Lower lobe of right lung (tissue), 2 donors: Measurements from ENCODE around the gene SAMD4B. TPM values are rescaled to one million over a fixed set of nuclear protein-coding genes. Genes with fewer than 3 reads are reported as not detected.
"Not testable (repeated sequence)": the region's sequence is repeated elsewhere in the genome, so short reads cannot be mapped to it uniquely, and the experiment has no call there.

Experiments used
- ATAC-seq, 2 donors: fragments of 200-7000 bp; cut with Tn5 transposase; one replicate each; pipeline ENCODE4 v1.9.1; 2020 to 2022; ENCODE audit warnings: mild to moderate bottlenecking in 2 of 2, moderate library complexity in 2 of 2
- DNase-seq: peaks from one replicate; pipeline ENCODE4 v3.0.0-alpha.2; 2020
- H3K27ac ChIP-seq: fragments of 200-600 bp; one replicate; pipeline ENCODE4 v1.8.0; 2022
- H3K27me3 ChIP-seq: fragments of 200-600 bp; one replicate; pipeline ENCODE4 v1.8.0; 2022; ENCODE audit warnings: low read depth
- H3K36me3 ChIP-seq: fragments of 200-600 bp; one replicate; pipeline ENCODE4 v1.8.0; 2022; ENCODE audit warnings: mild to moderate bottlenecking
- H3K4me1 ChIP-seq: fragments of 200-600 bp; one replicate; pipeline ENCODE4 v1.8.0; 2022
- H3K4me3 ChIP-seq: fragments of 200-600 bp; one replicate; pipeline ENCODE4 v1.8.0; 2022; ENCODE audit warnings: mild to moderate bottlenecking
- H3K9me3 ChIP-seq: fragments of 200-600 bp; one replicate; pipeline ENCODE4 v1.8.0; 2022
- CTCF ChIP-seq: fragments of 200-600 bp; IDR thresholded peaks from one replicate; pipeline ENCODE4 v1.8.0; 2022; ENCODE audit warnings: antibody characterized with exemption, mild to moderate bottlenecking
- intact Hi-C: fragments of 100-400 bp; cut with DNase I; formaldehyde crosslinking; loops from one replicate; pipeline ENCODE4 v1.11.0; 2022
- total RNA-seq: library from RNA; stranded (reverse); fragmentation: NEBNext Ultra II Directional; extraction: Animal tissue kit (Norgen Biotek cat#: 25700); gene quantifications from one replicate; pipeline ENCODE4 v1.2.1, GENCODE V29; 2021
- donor health status: DM: no; HTN: yes; CAD: no; lungs with severe emphysema.

The SAMD4B gene
- total RNA-seq, 1 donor from 2014 or later, result 74.4 TPM

GRCh38 chr19:39307822-39308530 lies 34.2 kb upstream of the SAMD4B start:
- intact Hi-C loops, result no loop called here
- DNase-seq (no peak), ATAC-seq (peak; percentile 40 to 41)
- TF ChIP-seq CTCF, result no peak
- Histone ChIP-seq H3K9me3 (no peaks in the 10 kb centered on the region), H3K4me1 (no peaks in the 10 kb centered on the region), H3K27me3 (peaks cover 20% of the 10 kb centered on the region), H3K36me3 (no peaks in the 10 kb centered on the region), H3K4me3 (peak overlapping the region; percentile 34), H3K27ac (no peak overlapping the region)

GRCh38 chr19:39308531-39309304 lies 33.5 kb upstream of the SAMD4B start:
- intact Hi-C loops, result no loop called here
- Histone ChIP-seq H3K27ac (no peak overlapping the region), H3K4me1 (no peaks in the 10 kb centered on the region), H3K27me3 (peaks cover 20% of the 10 kb centered on the region), H3K9me3 (no peaks in the 10 kb centered on the region), H3K36me3 (no peaks in the 10 kb centered on the region), H3K4me3 (no peak overlapping the region)
- DNase-seq, result no peak
- peak in 1 of 2 donors; percentile 11 for ATAC-seq
- no peak for TF ChIP-seq CTCF

- DNase-seq, H3K4me1 ChIP-seq, ATAC-seq, H3K4me3 ChIP-seq, H3K36me3 ChIP-seq, H3K27ac ChIP-seq, intact Hi-C loops, H3K9me3 ChIP-seq: not testable (repeated sequence)
- H3K27me3 ChIP-seq, result peaks cover 19% of the 10 kb centered on the region
Measured at GRCh38 chr19:39309305-39309670, 32.9 kb upstream of the SAMD4B start.

GRCh38 chr19:39310558-39311311 lies 31.5 kb upstream of the SAMD4B start:
- Histone ChIP-seq H3K4me3 (no peak overlapping the region), H3K27me3 (peaks cover 11% of the 10 kb centered on the region), H3K27ac (no peak overlapping the region), H3K9me3 (no peaks in the 10 kb centered on the region), H3K36me3 (no peaks in the 10 kb centered on the region), H3K4me1 (no peaks in the 10 kb centered on the region)
- intact Hi-C loops, result no loop called here
- TF ChIP-seq CTCF, result no peak
- DNase-seq (no peak), ATAC-seq (no peak)

- no peak for TF ChIP-seq CTCF
- H3K27me3 ChIP-seq, result no peaks in the 10 kb centered on the region
- H3K36me3 ChIP-seq, result no peaks in the 10 kb centered on the region
- no peak overlapping the region for H3K4me3 ChIP-seq
- H3K4me1 ChIP-seq, result no peaks in the 10 kb centered on the region
- no peak for ATAC-seq
- H3K9me3 ChIP-seq, result no peaks in the 10 kb centered on the region
- intact Hi-C loops, result no loop called here
- no peak for DNase-seq
- no peak overlapping the region for H3K27ac ChIP-seq
Measured at GRCh38 chr19:39314016-39314728, 28.0 kb upstream of the SAMD4B start.
